MM.1S (cell line): Measurements from ENCODE around the gene CYSTM1.
"Not testable (repeated sequence)": the region's sequence is repeated elsewhere in the genome, so short reads cannot be mapped to it uniquely, and the experiment has no call there.

ENCODE experiments used
- EZH2 ChIP-seq: fragments of 300-600 bp; sonication (generic); optimal IDR thresholded peaks from 2 replicates; pipeline ENCODE3; 2017; ENCODE audit warnings: low read depth, mild to moderate bottlenecking, antibody characterized with exemption, low read length, mixed read lengths
- EZH2phosphoT487 ChIP-seq: fragments of 300-600 bp; sonication (generic); IDR thresholded peaks from 2 replicates; pipeline ENCODE4 v1.6.1; 2018; ENCODE audit warnings: antibody characterized with exemption, low read length

- not testable (repeated sequence) for TF ChIP-seq EZH2, EZH2phosphoT487
These were observed 23.9 kb downstream of the CYSTM1 start for GRCh38 chr5:140198915-140199314.
